ENCODE measurements around the gene IQCM. TPM values are rescaled to one million over a fixed set of nuclear protein-coding genes. Genes with fewer than 3 reads are reported as not detected.

IQCM gene
- polyA plus RNA-seq, 1 of the 3 experiments (the other 2 are of a cell fraction), result not detected

GRCh38 chr4:149311076-149311475 is 504.6 kb downstream of the IQCM start:
- Histone ChIP-seq H3K4me2 (no peak overlapping the region), H4K20me1 (ENCODE audit: insufficient read depth) (no peaks in the 10 kb centered on the region), H3K4me3 (ENCODE audit: low read depth in 2 of 2, low read length in 1 of 2) (no peak overlapping the region), H3K27ac (ENCODE audit: low read depth in 2 of 2, low read length in 1 of 2) (no peak overlapping the region), H3K9ac (no peak overlapping the region), H3K79me2 (ENCODE audit: insufficient read depth) (no peaks in the 10 kb centered on the region), H3F3A (replicated peaks; ENCODE audit: insufficient read depth) (no peaks in the 10 kb centered on the region), H3K27me3 (ENCODE audit: insufficient read depth) (no peaks in the 10 kb centered on the region), H3K4me1 (ENCODE audit: control insufficient read depth in 1 of 2, insufficient read depth in 2 of 2, low read depth in 1 of 2, low read length in 1 of 2) (no peaks in the 10 kb centered on the region), H3K9me3 (no peaks in the 10 kb centered on the region), H3K36me3 (replicated peaks in 1 of 2; ENCODE audit: control insufficient read depth in 1 of 2, insufficient read depth in 2 of 2, low read length in 1 of 2) (no peaks in the 10 kb centered on the region), H2AFZ (ENCODE audit: low read depth) (no peak overlapping the region), H3K9me2 (no peaks in the 10 kb centered on the region)
- no peak for DNase-seq
- WGBS (ENCODE audit: low lambda C conversion rate), result 1% methylated on average over 4 of the region's 4 CpGs
- POLR2A ChIA-PET, result no interaction called here
- CTCF ChIA-PET, result no interaction called here
- TF ChIP-seq, protein P1, sequence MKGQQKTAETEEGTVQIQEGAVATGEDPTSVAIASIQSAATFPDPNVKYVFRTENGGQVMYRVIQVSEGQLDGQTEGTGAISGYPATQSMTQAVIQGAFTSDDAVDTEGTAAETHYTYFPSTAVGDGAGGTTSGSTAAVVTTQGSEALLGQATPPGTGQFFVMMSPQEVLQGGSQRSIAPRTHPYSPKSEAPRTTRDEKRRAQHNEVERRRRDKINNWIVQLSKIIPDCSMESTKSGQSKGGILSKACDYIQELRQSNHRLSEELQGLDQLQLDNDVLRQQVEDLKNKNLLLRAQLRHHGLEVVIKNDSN (IDR thresholded peaks at IDR 0.05; ENCODE audit: borderline replicate concordance, low read depth), result no peak
- TF ChIP-seq IRF3 (IDR thresholded peaks at IDR 0.05; ENCODE audit: low read depth, low read length), result no peak
- TF ChIP-seq SMC3 (IDR thresholded peaks at IDR 0.05; ENCODE audit: low read depth, low read length), result no peak
- TF ChIP-seq RXRA (IDR thresholded peaks at IDR 0.05; ENCODE audit: borderline replicate concordance, low read depth), result no peak
- no peak for TF ChIP-seq MEF2A (IDR thresholded peaks at IDR 0.05; ENCODE audit: borderline replicate concordance, low read depth)
- no peak for TF ChIP-seq SIN3A (IDR thresholded peaks at IDR 0.05; ENCODE audit: borderline replicate concordance, low read depth, low read length)
- TF ChIP-seq TAF1 (IDR thresholded peaks at IDR 0.05; ENCODE audit: borderline replicate concordance, low read depth, low read length), result no peak
- no peak for TF ChIP-seq RAD21 (IDR thresholded peaks at IDR 0.05; ENCODE audit: low read length)
- no peak for TF ChIP-seq YY1 (IDR thresholded peaks at IDR 0.05; ENCODE audit: low read depth)
- no peak for TF ChIP-seq NRF1 (IDR thresholded peaks at IDR 0.05; ENCODE audit: low read depth, low read length)
- no peak for TF ChIP-seq FOXJ3 (CRISPR knock-in tag; IDR thresholded peaks at IDR 0.05)
- no peak for TF ChIP-seq TCF12 (IDR thresholded peaks at IDR 0.05)
- TF ChIP-seq, protein P2, sequence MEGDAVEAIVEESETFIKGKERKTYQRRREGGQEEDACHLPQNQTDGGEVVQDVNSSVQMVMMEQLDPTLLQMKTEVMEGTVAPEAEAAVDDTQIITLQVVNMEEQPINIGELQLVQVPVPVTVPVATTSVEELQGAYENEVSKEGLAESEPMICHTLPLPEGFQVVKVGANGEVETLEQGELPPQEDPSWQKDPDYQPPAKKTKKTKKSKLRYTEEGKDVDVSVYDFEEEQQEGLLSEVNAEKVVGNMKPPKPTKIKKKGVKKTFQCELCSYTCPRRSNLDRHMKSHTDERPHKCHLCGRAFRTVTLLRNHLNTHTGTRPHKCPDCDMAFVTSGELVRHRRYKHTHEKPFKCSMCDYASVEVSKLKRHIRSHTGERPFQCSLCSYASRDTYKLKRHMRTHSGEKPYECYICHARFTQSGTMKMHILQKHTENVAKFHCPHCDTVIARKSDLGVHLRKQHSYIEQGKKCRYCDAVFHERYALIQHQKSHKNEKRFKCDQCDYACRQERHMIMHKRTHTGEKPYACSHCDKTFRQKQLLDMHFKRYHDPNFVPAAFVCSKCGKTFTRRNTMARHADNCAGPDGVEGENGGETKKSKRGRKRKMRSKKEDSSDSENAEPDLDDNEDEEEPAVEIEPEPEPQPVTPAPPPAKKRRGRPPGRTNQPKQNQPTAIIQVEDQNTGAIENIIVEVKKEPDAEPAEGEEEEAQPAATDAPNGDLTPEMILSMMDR (IDR thresholded peaks at IDR 0.05), result no peak
- no peak for TF ChIP-seq FOSL2 (IDR thresholded peaks at IDR 0.05; ENCODE audit: borderline replicate concordance, low read depth)
- TF ChIP-seq NFIC (IDR thresholded peaks at IDR 0.05; ENCODE audit: borderline replicate concordance), result no peak
- TF ChIP-seq GABPA (IDR thresholded peaks at IDR 0.05; ENCODE audit: low read depth), result no peak
- TF ChIP-seq JUND (IDR thresholded peaks at IDR 0.05), result no peak
- no peak for TF ChIP-seq RFX5 (IDR thresholded peaks at IDR 0.05; ENCODE audit: low read length)
- no peak for TF ChIP-seq PBX3 (IDR thresholded peaks at IDR 0.05)
- no peak for TF ChIP-seq REST (IDR thresholded peaks at IDR 0.05; ENCODE audit: low read depth, low read length)

All from SK-N-SH (cell line).